Fibroblast of pulmonary artery (primary cell): ENCODE measurements around the gene WDR18.

ENCODE experiments used
- DNase-seq: peaks from one replicate; pipeline ENCODE4 v3.0.0-alpha.2; 2010; ENCODE audit warnings: low read depth
- H3K4me3 ChIP-seq: replicated peaks from 2 replicates; pipeline ENCODE4 v1.5.1; 2011; ENCODE audit warnings: low read depth, mild to moderate bottlenecking, control low read depth, low read length, moderate library complexity
- TF ChIP-seq, protein P1 (sequence below): IDR thresholded peaks from 2 replicates; pipeline ENCODE4 v1.5.1; 2011; ENCODE audit warnings: mild to moderate bottlenecking, control low read depth, low read length, inconsistent platforms; ENCODE audit errors: missing control alignments

The WDR18 gene

GRCh38 chr19:998064-998463, 13.9 kb downstream of the WDR18 start:
- no peak overlapping the region for H3K4me3 ChIP-seq
- TF ChIP-seq, protein P1, sequence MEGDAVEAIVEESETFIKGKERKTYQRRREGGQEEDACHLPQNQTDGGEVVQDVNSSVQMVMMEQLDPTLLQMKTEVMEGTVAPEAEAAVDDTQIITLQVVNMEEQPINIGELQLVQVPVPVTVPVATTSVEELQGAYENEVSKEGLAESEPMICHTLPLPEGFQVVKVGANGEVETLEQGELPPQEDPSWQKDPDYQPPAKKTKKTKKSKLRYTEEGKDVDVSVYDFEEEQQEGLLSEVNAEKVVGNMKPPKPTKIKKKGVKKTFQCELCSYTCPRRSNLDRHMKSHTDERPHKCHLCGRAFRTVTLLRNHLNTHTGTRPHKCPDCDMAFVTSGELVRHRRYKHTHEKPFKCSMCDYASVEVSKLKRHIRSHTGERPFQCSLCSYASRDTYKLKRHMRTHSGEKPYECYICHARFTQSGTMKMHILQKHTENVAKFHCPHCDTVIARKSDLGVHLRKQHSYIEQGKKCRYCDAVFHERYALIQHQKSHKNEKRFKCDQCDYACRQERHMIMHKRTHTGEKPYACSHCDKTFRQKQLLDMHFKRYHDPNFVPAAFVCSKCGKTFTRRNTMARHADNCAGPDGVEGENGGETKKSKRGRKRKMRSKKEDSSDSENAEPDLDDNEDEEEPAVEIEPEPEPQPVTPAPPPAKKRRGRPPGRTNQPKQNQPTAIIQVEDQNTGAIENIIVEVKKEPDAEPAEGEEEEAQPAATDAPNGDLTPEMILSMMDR, result no peak
- no peak for DNase-seq

DNA sequence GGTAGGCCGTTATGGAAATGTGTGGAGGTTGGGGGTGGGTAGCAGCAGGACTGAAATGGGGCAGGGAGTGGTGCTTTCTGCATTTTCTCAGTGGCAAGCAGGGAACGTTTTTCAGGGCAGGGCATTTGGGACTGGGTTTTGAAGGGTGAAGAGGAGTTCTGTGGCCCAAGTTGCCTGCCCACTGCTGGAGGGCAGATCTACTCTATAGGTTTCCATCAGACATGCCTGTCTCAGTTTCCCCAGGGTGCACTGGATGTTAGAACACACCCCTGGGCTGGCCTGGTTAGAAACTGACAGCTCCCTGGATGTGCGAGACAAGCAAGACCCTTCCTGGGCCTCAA, 15.2 kb downstream of the WDR18 start:
- TF ChIP-seq, protein P1, result no peak
- no peak for DNase-seq
- no peak overlapping the region for H3K4me3 ChIP-seq

DNA sequence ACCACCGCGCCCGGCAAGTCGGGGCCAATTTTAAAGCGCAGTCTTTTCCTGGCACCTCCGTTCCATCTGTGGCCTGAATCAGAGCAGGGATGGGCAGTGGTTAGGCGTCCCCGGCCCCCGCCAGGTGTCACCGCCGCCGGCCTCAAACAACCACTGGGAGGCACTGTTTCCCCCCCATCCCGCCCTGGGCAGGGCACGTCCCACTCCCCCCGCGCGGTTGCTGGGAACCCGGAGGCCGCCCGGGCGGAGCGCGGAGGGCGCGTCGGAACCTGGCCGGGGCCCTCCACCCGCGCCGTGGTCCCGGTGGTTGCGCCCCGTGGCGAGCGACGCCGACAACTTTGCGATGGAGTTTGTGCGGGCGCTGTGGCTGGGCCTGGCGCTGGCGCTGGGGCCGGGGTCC, 15.9 kb downstream of the WDR18 start, which contains the start of gene GRIN3B:
Gene GRIN3B, plus strand, starts transcription at position 325 of the 400 bp plus-strand sequence. Its CDS starts 19 bp downstream, at position 344.
- DNase-seq, result peak; percentile 51
- TF ChIP-seq, protein P1, result peak; percentile 43
- no peak within 1 kb of the TSS for H3K4me3 ChIP-seq

DNA sequence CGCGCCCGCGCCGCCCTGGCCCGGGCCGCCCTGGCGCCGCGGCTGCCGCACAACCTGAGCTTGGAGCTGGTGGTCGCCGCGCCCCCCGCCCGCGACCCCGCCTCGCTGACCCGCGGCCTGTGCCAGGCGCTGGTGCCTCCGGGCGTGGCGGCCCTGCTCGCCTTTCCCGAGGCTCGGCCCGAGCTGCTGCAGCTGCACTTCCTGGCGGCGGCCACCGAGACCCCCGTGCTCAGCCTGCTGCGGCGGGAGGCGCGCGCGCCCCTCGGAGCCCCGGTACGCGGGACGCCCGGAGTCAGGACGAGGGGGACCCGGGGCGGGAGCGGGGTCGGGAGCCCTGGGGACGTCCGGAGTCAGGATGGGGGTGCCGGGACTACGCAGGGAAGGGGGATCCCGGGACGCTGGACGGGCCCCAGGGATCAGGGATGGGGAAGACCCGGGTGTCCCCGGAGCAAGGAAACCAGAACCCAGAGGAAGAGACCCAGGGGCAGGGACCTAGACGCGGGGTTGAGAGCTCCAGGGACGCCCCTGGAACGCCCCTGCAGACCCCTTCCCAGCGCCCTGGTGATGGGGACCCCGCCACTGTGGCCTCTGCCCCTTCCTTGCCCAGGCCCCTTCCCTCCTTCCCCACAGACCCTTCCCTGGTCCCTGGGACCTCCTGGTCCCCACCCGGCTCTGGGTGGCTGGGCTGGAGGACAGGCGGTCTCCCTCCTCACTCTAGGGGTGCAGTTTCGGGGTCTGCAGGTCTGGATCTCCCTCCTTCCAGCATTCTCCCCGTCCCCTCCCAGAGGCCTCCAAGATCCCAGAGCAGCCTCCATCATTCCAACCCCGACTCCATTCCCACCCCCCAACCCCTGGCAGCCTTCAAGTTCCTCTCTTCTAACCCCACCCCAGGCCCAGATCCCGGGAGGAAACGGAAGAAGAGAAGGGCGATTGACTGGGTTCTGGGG, 16.7 kb downstream of the WDR18 start:
- TF ChIP-seq, protein P1, result no peak
- no peak overlapping the region for H3K4me3 ChIP-seq
- DNase-seq, result no peak

- TF ChIP-seq, protein P1, result peak; percentile 63
- no peak overlapping the region for H3K4me3 ChIP-seq
- DNase-seq, result no peak
Measured at GRCh38 chr19:1001538-1002166, 17.5 kb downstream of the WDR18 start.

GRCh38 chr19:1002600-1002999, 18.5 kb downstream of the WDR18 start:
- H3K4me3 ChIP-seq, result no peak overlapping the region
- DNase-seq, result no peak
- TF ChIP-seq, protein P1, result no peak
